Gastrocnemius medialis (tissue), 4 donors: Measurements from ENCODE around the gene DOCK10.

Source experiments
- CTCF ChIP-seq, 5 experiments: fragments of 450-650 bp in 3 of 5; fragments of 200-600 bp in 2 of 5; sonication (generic) in 2 of 5; IDR thresholded peaks in 4 of 5; conservative IDR thresholded peaks in 1 of 5; 1 replicate in 4 of 5; 2 replicates in 1 of 5; pipeline ENCODE4 v1.5.1; 2016 to 2019; ENCODE audit warnings: antibody characterized with exemption in 5 of 5, mild to moderate bottlenecking in 3 of 5, moderate library complexity in 3 of 5
- POLR2A ChIP-seq, 2 donors: fragments of 450-650 bp; IDR thresholded peaks; one replicate each; pipeline ENCODE4 v1.6.1; 2017; ENCODE audit warnings: antibody characterized with exemption in 2 of 2, mild to moderate bottlenecking in 2 of 2, moderate library complexity in 2 of 2

GRCh38 chr2:224975761-224976160 lies 66.5 kb downstream of the DOCK10 start:
- TF ChIP-seq CTCF (IDR thresholded peaks at IDR 0.05 in 4 of 5, conservative IDR thresholded peaks at IDR 0.05 in 1 of 5) (no peak), POLR2A (IDR thresholded peaks at IDR 0.05) (no peak)
